Measurements from ENCODE around the gene ACTR3.

Gene ACTR3

DNA sequence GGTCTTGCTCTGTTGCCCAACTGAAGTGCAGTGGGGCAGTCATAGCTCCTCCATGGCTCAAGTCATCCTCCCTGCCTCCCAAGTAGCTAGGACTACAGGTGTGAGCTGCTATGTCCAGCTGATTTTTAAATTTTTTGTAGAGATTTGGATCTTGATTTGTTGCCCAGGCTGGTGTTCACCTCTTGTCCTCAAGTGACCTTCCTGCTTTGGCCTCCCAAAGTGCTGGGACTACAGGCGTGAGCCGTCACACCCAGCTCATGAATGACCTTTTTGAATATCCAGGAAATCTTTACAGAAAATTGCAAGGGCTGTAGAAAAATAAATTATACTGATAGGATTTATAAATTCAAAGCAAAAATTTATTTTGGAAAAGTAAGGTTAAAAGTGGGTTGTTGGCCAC lies 17.4 kb downstream of the ACTR3 start:
- H3K9ac ChIP-seq (ENCODE audit: low read length), result no peak overlapping the region
- H3K9me3 ChIP-seq (ENCODE audit: insufficient read depth, low read length), result no peaks in the 10 kb centered on the region
- peaks cover 75% of the 10 kb centered on the region for H4K20me1 ChIP-seq (ENCODE audit: low read depth, low read length)
- H3K79me2 ChIP-seq (ENCODE audit: insufficient read depth, low read length), result peaks cover 100% of the 10 kb centered on the region
- TF ChIP-seq, protein P1, sequence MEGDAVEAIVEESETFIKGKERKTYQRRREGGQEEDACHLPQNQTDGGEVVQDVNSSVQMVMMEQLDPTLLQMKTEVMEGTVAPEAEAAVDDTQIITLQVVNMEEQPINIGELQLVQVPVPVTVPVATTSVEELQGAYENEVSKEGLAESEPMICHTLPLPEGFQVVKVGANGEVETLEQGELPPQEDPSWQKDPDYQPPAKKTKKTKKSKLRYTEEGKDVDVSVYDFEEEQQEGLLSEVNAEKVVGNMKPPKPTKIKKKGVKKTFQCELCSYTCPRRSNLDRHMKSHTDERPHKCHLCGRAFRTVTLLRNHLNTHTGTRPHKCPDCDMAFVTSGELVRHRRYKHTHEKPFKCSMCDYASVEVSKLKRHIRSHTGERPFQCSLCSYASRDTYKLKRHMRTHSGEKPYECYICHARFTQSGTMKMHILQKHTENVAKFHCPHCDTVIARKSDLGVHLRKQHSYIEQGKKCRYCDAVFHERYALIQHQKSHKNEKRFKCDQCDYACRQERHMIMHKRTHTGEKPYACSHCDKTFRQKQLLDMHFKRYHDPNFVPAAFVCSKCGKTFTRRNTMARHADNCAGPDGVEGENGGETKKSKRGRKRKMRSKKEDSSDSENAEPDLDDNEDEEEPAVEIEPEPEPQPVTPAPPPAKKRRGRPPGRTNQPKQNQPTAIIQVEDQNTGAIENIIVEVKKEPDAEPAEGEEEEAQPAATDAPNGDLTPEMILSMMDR (IDR thresholded peaks at IDR 0.05; ENCODE audit: insufficient read depth, low read length, poor library complexity, severe bottlenecking), result no peak
- no peak for TF ChIP-seq EZH2phosphoT487 (conservative IDR thresholded peaks at IDR 0.05; ENCODE audit: low read length)
- no peak overlapping the region for H2AFZ ChIP-seq (ENCODE audit: low read depth, low read length, severe bottlenecking)
- peaks cover 19% of the 10 kb centered on the region for H3F3A ChIP-seq (ENCODE audit: insufficient read depth)
- H3K27me3 ChIP-seq (ENCODE audit: low read length), result no peaks in the 10 kb centered on the region
- H3K4me2 ChIP-seq (ENCODE audit: low read depth, low read length, poor library complexity, severe bottlenecking), result no peak overlapping the region
- peaks cover 20% of the 10 kb centered on the region; the same call in 1 of the 2 replicates for H3K36me3 ChIP-seq (ENCODE audit: low read length)
- no peak overlapping the region for H3K4me3 ChIP-seq (ENCODE audit: insufficient read depth, low read length, poor library complexity, severe bottlenecking)
- H3K9me2 ChIP-seq (replicated peaks; ENCODE audit: insufficient read depth, low read length), result no peaks in the 10 kb centered on the region
- no peak overlapping the region for H3K27ac ChIP-seq (ENCODE audit: low read depth, low read length)

DNA sequence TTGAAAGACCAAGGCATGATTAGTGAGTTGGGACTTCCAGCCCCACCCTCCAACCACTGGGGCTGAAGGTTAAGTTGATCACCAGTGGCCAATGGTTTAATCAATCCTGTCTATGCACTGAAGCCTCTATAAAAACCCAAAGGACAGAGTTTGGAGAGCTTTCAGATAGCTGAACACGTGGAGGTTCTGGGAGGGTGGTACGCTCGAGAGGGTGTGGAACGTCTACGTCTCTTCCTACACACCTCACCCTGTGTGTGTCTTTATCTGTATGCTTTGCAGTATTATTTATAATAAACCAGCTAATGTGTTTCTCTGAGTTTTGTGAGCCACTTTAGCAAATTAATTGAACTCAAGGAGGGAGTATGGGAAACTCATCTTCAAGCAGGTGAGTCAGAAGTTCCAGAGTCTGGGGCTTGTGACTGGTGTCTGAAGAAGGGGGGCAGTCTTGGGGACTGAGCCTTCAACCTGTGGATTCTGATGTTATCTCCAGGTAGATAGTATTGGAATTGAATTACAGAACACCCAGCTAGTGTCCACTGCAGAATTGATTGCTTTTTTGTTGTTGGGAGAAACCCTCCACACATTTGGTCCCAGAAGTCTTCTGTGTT lies 20.3 kb downstream of the ACTR3 start:
- no peak overlapping the region for H2AFZ ChIP-seq (ENCODE audit: low read depth, low read length, severe bottlenecking)
- peaks cover 75% of the 10 kb centered on the region for H4K20me1 ChIP-seq (ENCODE audit: low read depth, low read length)
- H3K4me2 ChIP-seq (ENCODE audit: low read depth, low read length, poor library complexity, severe bottlenecking), result no peak overlapping the region

DNA sequence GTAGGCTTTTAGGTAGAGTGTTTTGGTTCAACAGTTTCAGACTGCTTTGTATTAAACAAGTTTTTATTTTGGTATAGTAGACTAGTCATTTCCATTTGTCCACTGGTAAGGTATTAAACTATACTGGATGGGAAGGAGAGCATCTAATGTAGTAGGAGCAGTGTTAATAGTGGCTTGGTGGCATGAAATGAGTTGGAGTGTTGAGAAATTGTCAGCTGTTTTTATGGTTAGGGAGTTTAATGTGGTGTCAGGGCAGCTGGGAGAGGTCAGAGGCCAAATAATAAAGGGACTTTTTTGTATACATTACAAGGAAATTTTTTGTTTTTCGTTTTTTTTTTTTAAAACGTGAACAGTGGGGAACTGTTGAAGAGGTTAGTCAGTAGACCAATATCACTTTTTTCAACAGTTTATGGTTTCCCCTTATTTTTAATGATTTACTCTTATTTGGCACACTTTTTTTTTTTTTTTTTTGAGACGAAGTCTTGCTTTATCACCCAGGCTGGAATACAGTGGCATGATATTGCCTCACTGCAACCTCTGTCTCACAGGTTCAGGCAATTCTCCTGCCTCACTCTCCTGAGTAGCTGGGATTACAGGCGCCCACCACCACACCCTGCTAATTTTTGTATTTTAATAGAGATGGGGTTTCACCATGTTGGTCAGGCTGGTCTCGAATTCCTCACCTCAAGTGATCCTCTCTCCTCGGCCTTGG lies 21.2 kb downstream of the ACTR3 start:
- Histone ChIP-seq H2AFZ (ENCODE audit: low read depth, low read length, severe bottlenecking) (no peak overlapping the region), H3K4me3 (ENCODE audit: insufficient read depth, low read length, poor library complexity, severe bottlenecking) (no peak overlapping the region), H3K36me3 (ENCODE audit: low read length) (peaks cover 29% of the 10 kb centered on the region; the same call in 1 of the 2 replicates), H3K9me2 (replicated peaks; ENCODE audit: insufficient read depth, low read length) (no peaks in the 10 kb centered on the region), H3K27ac (ENCODE audit: low read depth, low read length) (no peak overlapping the region), H3F3A (ENCODE audit: insufficient read depth) (peaks cover 21% of the 10 kb centered on the region; the same call in 1 of the 2 replicates), H3K27me3 (ENCODE audit: low read length) (no peaks in the 10 kb centered on the region), H3K9me3 (ENCODE audit: insufficient read depth, low read length) (no peaks in the 10 kb centered on the region), H3K79me2 (ENCODE audit: insufficient read depth, low read length) (peaks cover 100% of the 10 kb centered on the region), H4K20me1 (ENCODE audit: low read depth, low read length) (peaks cover 77% of the 10 kb centered on the region), H3K4me2 (ENCODE audit: low read depth, low read length, poor library complexity, severe bottlenecking) (no peak overlapping the region), H3K9ac (ENCODE audit: low read length) (no peak overlapping the region)
- TF ChIP-seq, protein P1 (IDR thresholded peaks at IDR 0.05; ENCODE audit: insufficient read depth, low read length, poor library complexity, severe bottlenecking), result no peak
- no peak for TF ChIP-seq EZH2phosphoT487 (conservative IDR thresholded peaks at IDR 0.05; ENCODE audit: low read length)

More for the DNA sequence above, 20.3 kb downstream of the ACTR3 start:
- no peak for TF ChIP-seq EZH2phosphoT487 (conservative IDR thresholded peaks at IDR 0.05; ENCODE audit: low read length)
- TF ChIP-seq, protein P1 (IDR thresholded peaks at IDR 0.05; ENCODE audit: insufficient read depth, low read length, poor library complexity, severe bottlenecking), result no peak
- H3K36me3 ChIP-seq (ENCODE audit: low read length), result peaks cover 27% of the 10 kb centered on the region; the same call in 1 of the 2 replicates
- H3K27ac ChIP-seq (ENCODE audit: low read depth, low read length), result no peak overlapping the region
- peaks cover 23% of the 10 kb centered on the region; the same call in 1 of the 2 replicates for H3F3A ChIP-seq (ENCODE audit: insufficient read depth)
- H3K9ac ChIP-seq (ENCODE audit: low read length), result no peak overlapping the region
- no peaks in the 10 kb centered on the region for H3K9me2 ChIP-seq (replicated peaks; ENCODE audit: insufficient read depth, low read length)
- H3K9me3 ChIP-seq (ENCODE audit: insufficient read depth, low read length), result no peaks in the 10 kb centered on the region
- H3K27me3 ChIP-seq (ENCODE audit: low read length), result no peaks in the 10 kb centered on the region
- H3K79me2 ChIP-seq (ENCODE audit: insufficient read depth, low read length), result peaks cover 100% of the 10 kb centered on the region
- no peak overlapping the region for H3K4me3 ChIP-seq (ENCODE audit: insufficient read depth, low read length, poor library complexity, severe bottlenecking)
